OCI-LY7 (cell line): ENCODE measurements around the gene GALNT9.

ENCODE experiments used
- EZH2phosphoT487 ChIP-seq: fragments of 200-600 bp; sonication (generic); IDR thresholded peaks from 2 replicates; pipeline ENCODE4 v1.6.1; 2018; ENCODE audit warnings: low read depth, borderline replicate concordance, mild to moderate bottlenecking, mixed run types, antibody characterized with exemption, low read length, moderate library complexity, mixed read lengths
- TF ChIP-seq, protein P1 (sequence below): fragments of 200-600 bp; sonication (generic); conservative IDR thresholded peaks from 2 replicates; pipeline ENCODE4 v1.5.1; 2014; ENCODE audit warnings: mild to moderate bottlenecking, antibody characterized with exemption, low read length, moderate library complexity, mixed read lengths

DNA sequence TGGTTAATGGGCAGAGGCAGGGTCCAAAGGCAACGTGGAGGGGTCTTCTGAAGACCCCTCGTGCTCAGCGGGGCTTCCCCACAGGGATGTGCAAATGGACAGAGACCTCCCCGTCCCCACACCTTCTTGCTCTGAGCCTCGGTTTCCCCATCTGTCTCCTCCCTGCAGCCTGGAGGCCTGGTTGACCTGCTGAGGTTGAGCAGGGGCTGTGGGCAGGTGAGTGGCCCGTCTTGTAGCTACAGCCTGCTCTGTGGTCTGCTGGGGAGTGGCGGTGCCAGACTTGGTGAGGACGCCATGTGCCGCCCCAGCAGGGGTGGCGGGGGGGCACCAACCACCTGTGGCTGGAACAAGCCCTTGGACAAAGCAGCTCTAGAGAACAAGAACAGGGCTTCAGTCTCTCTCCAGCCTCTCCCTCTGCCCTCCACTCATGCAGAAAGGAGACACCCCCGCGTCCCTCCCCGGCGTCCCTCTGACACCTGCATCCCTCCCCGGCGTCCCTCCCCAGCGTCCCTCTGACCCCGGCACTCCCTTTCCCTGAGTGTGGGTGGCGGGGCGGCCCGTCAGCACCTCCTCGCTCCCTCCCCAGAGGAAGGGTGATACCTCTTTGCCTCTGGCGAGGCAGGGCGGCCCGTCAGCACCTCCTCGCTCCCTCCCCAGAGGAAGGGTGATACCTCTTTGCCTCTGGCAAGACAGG lies 101.5 kb downstream of the GALNT9 start:
- TF ChIP-seq, protein P1, sequence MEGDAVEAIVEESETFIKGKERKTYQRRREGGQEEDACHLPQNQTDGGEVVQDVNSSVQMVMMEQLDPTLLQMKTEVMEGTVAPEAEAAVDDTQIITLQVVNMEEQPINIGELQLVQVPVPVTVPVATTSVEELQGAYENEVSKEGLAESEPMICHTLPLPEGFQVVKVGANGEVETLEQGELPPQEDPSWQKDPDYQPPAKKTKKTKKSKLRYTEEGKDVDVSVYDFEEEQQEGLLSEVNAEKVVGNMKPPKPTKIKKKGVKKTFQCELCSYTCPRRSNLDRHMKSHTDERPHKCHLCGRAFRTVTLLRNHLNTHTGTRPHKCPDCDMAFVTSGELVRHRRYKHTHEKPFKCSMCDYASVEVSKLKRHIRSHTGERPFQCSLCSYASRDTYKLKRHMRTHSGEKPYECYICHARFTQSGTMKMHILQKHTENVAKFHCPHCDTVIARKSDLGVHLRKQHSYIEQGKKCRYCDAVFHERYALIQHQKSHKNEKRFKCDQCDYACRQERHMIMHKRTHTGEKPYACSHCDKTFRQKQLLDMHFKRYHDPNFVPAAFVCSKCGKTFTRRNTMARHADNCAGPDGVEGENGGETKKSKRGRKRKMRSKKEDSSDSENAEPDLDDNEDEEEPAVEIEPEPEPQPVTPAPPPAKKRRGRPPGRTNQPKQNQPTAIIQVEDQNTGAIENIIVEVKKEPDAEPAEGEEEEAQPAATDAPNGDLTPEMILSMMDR, result no peak
- no peak for TF ChIP-seq EZH2phosphoT487
